Measurements from ENCODE around the gene UGT2B10. TPM values are rescaled to one million over a fixed set of nuclear protein-coding genes. Genes with fewer than 3 reads are reported as not detected.

The UGT2B10 gene
- total RNA-seq, 1 experiment from 2014 or later, result not detected

GRCh38 chr4:68808060-68808459 lies 7.7 kb upstream of the UGT2B10 start:
- Histone ChIP-seq H2BK12ac (ENCODE audit: insufficient read length, low read depth, low read length) (no peak overlapping the region), H3K79me1 (ENCODE audit: insufficient read depth, low read depth, low read length, poor library complexity, severe bottlenecking) (no peaks in the 10 kb centered on the region), H4K5ac (ENCODE audit: insufficient read length, low read depth, low read length) (no peak overlapping the region), H3K27ac (ENCODE audit: insufficient read length, low read depth, low read length) (no peak overlapping the region), H2AFZ (ENCODE audit: low read length) (no peak overlapping the region), H4K20me1 (ENCODE audit: control insufficient read depth, insufficient read depth, insufficient read length) (no peaks in the 10 kb centered on the region), H2BK120ac (ENCODE audit: low read depth, low read length, poor library complexity, severe bottlenecking) (no peak overlapping the region), H3T11ph (ENCODE audit: low read length) (no peak overlapping the region), H4K8ac (replicated peaks; ENCODE audit: insufficient read length, low read depth, low read length) (no peak overlapping the region), H3K4me2 (ENCODE audit: insufficient read depth, insufficient read length, low read length) (no peak overlapping the region), H3K4ac (ENCODE audit: low read depth, low read length) (no peak overlapping the region), H2BK20ac (ENCODE audit: low read depth, low read length, poor library complexity, severe bottlenecking) (no peak overlapping the region), H3K23me2 (ENCODE audit: insufficient read length, low read depth, low read length, poor library complexity, severe bottlenecking) (no peaks in the 10 kb centered on the region), H3K23ac (ENCODE audit: insufficient read length, low read depth, low read length) (no peak overlapping the region), H3K14ac (ENCODE audit: insufficient read depth, low read length) (no peak overlapping the region), H2BK5ac (ENCODE audit: insufficient read length, low read length) (no peak overlapping the region), H2BK15ac (ENCODE audit: low read depth, low read length) (no peak overlapping the region), H3K9ac (ENCODE audit: extremely low read depth, insufficient read length, low read length) (no peak overlapping the region), H3K9me3 (ENCODE audit: control insufficient read depth, low read depth, low read length) (peaks cover 9% of the 10 kb centered on the region), H4K91ac (ENCODE audit: insufficient read length, low read depth, low read length) (no peak overlapping the region), H3K79me2 (ENCODE audit: insufficient read depth, low read length) (no peaks in the 10 kb centered on the region), H3K4me1 (ENCODE audit: insufficient read depth, low read length) (no peaks in the 10 kb centered on the region), H3K56ac (ENCODE audit: insufficient read length, low read depth, low read length) (no peak overlapping the region), H3K18ac (ENCODE audit: insufficient read length, low read depth, low read length) (no peak overlapping the region), H2AK5ac (ENCODE audit: insufficient read length, low read length) (no peak overlapping the region), H3K27me3 (ENCODE audit: insufficient read depth, low read length) (no peaks in the 10 kb centered on the region)
- no peak for TF ChIP-seq CTCF (conservative IDR thresholded peaks at IDR 0.05)
- peaks cover 11 to 13% of the 10 kb centered on the region in 2 experiments for H3K4me1 Mint-ChIP-seq
- H3K27me3 Mint-ChIP-seq (ENCODE audit: low read depth), result no peaks in the 10 kb centered on the region
- no peak overlapping the region for H3K4me3 Mint-ChIP-seq
- no peak for DNase-seq
- peaks cover 23 to 43% (median 24%) of the 10 kb centered on the region in 3 experiments for H3K36me3 Mint-ChIP-seq (ENCODE audit: insufficient read depth in 1 of 3, low read depth in 3 of 3)
- no CpG with 5 or more reads among the region's 2 CpGs for WGBS (ENCODE audit: extremely low coverage, insufficient read length, low lambda C conversion rate)
- peaks cover 21 to 41% of the 10 kb centered on the region in 2 experiments for H3K9me3 Mint-ChIP-seq
- no peak overlapping the region for H3K27ac Mint-ChIP-seq

All from H9 (cell line).